DLD1 (cell line): Measurements from ENCODE around the gene BAMBI.
"Not testable (repeated sequence)": the region's sequence is repeated elsewhere in the genome, so short reads cannot be mapped to it uniquely, and the experiment has no call there.

Experiments used
- in situ Hi-C: cut with HindIII; loops from 2 replicates; pipeline ENCODE4 v1.10.0; 2017; ENCODE audit warnings: low sequenced_read_pairs

BAMBI gene, protein sequence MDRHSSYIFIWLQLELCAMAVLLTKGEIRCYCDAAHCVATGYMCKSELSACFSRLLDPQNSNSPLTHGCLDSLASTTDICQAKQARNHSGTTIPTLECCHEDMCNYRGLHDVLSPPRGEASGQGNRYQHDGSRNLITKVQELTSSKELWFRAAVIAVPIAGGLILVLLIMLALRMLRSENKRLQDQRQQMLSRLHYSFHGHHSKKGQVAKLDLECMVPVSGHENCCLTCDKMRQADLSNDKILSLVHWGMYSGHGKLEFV

DNA sequence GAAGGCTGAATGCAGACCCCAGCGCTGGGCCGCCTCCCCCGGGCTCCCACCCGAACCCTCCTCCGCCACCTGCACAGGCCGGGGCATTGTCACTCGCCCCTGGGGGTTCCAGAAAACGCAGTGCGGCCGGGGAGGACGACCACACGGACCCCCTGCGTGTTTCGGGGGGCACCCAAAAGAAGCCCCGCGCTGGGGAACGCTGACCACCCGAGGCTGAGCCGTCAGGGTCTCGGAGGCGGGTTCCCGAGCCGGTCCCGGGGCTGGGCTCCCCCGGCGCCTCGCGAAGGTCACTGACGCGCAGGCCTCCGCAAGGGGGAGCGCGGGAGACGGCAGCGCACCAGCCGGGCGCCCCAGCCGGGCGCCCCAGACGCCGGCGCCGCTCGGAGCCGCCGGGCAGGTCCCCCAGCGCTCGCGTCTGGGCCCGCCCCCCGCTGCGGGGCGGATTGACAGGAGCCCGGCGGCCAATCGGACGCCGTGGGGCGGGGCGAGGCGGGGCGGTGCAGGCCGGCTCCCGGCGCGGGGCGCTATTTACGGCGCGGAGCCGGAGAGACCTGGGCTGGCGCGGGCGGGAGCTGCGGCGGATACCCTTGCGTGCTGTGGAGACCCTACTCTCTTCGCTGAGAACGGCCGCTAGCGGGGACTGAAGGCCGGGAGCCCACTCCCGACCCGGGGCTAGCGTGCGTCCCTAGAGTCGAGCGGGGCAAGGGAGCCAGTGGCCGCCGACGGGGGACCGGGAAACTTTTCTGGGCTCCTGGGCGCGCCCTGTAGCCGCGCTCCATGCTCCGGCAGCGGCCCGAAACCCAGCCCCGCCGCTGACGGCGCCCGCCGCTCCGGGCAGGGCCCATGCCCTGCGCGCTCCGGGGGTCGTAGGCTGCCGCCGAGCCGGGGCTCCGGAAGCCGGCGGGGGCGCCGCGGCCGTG is at the start of gene BAMBI:
TSS of gene BAMBI (plus strand) at position 554 of the 920 bp plus-strand sequence. CDS start 377 bp downstream, outside the sequence.
- in situ Hi-C loops, result no loop called here

DNA sequence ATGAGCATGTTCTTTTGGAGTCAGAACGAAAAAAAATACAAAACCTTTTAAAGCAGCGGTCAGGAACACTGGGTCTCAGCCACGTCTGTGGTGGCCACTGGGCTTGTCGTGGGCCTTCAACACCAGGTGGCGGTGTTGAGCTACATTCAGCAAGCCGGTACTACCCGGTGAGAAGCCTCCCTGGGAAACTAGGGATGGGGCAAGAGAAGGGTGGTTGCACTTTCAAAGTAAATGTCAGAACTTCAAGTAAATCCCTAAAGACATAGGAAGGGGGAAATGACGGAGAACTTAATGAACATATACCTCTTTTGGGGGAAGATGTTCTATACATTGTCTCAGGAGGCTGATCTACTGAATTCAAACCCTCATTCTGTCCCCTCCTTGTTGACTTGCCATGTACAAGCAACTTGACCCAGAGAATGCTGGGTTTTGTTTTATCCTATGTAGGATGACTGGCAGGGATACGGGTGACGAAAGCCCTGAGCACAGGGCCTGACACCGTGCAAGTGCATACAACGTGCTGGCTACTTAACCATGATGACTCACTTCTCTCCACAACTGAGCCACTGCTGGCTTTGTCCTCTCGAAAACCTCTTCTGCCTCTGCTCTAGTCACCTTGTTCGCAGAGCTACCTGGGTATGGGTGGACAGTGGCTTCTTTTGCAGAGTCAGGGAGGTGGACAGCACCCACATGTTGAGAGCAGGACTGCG is 49.0 kb upstream of the BAMBI start:
- in situ Hi-C loops, result no loop called here

DNA sequence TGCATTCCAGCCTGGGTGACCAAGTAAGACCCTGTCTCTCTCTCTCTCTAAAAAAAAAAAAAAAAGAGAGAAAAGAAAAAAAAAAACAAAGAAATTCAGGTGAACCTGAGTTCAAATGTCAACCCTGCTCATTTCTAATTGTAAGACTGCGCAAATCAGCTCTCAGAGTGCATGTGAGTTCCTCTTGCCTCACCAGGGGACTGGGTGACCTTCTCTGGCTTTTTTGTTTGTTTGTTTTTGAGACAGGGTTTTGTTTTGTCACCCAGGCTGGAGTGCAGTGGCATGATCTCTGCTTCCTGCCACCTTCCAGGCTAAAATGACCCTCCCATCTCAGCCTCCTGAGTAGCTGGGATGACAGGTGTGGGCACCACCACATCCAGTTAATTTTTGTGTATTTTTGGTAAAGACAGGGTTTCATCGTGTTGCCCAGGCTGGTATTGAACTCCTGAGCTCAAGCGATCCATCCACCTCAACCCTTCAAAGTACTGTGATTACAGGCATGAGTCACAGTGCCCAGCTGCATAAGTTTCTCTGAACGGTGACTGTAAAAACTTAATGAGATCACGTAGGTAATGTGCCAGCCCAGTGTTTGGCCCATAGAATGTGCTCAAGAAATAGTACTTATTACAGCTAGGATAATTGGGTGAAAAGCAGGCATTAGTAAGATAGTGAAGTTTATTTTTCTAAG is 45.3 kb upstream of the BAMBI start:
- in situ Hi-C loops, result no loop called here

DNA sequence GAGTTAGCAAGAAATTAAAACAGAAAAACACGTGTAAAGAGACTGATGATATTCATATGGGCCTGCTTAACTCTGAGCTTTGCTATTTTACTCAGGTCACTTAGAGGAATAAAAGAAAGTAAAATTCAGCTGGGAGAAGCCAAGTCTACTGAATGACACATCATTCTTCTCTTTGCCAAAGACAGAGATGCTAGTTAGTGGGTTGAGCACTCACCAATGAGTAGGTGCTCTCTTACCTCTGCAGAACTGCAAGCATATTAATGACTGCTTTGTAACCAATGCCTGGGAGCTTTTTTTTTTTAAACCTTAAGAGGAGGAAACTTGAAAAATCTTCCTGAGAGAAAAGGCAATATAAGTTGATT is 44.8 kb upstream of the BAMBI start:
- in situ Hi-C loops, result no loop called here

DNA sequence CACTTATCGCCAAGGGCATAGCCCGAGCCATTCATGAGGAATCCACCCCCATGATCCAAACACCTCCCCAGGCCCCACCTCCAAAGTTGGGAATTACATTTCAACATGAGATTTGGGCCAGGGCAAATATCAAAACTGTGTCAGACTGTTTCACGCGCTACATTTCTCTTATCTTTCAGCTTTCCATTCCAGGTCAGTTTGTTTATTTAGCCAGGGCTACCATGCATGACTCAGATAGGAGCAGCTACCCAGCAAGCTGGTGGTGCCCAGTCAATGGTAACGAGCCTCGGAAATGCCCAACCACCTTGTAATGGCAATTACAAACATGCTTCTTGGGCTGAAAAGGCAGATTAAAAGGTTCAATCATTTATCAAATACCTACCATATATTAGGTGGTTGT is 43.6 kb upstream of the BAMBI start:
- in situ Hi-C loops, result no loop called here

DNA sequence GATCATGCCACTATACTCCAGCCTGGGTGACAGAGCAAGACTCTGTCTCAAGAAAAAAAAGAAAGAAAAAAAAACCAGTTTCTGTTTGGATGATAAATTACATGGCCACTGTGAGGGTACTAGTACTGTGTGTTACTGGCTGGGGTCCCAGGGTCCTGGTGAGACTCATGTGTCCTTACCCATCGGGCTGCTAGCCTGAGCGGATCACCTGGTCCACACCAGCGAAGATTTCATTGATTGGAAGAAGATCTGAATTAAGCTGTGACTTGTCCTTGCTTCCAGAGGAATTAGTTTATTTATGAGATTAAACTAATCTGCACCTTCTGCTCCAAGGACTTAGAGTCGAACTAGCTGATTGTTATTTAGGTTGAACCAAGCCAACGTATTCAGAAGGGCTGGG is 40.0 kb upstream of the BAMBI start:
- in situ Hi-C loops, result no loop called here

DNA sequence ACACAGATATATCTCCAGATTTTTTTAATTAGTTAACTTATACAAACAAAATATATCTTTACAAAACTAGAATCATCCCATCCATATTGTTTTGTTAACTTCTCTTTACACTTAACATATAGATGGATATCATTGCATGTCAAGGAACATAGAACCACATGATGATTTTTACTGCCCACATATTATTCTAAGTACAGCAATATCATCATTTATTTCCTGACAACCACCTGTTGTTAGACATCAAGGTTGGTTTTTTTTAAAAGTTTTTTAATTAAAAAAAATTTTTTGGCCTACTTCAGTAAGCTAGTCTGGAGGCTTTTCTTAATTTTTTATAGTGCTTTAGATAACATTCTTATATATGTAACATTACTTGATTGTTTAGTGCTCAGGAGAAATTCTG is 38.9 kb upstream of the BAMBI start:
- in situ Hi-C loops, result no loop called here

DNA sequence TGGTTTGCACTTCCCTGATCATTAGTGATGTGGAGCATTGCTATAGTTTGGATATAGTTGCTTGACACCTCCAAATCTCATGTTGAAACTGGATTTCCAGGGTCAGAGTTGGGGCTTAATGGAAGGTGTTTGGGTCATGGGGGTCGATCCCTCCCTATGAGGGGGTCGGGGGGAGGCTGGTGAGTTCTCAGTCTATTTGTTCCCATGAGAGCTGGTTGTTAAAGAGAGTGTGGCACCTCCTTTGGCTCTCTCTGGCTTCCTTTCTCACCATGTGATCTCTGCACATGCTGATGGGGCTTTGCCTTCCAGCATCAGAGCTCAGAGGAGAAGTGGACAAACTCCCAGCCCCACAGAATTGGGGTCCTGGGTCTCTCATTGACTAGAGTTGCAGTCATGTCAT is 36.8 kb upstream of the BAMBI start:
- in situ Hi-C loops, result loop anchor here (10.0 kb wide), 1 partner anchor 614 kb away; no protein-coding TSS in a partner anchor

DNA sequence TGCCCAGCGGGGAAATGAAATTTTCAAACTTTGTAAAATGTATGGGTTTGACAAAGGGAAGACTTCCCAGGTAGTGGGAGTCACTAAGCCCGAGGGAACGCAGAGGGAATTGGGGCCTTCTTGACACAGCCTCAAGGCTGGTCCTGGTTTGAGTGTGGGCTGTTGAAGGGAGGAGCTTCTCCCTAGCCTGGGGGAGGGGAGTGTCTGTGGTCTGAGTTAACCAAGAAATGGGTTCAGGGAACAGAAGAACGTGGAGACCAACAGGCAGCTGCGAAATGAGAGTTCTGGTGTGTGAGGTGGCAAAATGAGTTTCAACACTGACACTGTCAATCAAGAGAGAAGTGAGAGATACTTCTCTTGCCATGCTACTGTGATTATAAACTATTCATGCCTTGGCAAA is 32.7 kb upstream of the BAMBI start:
- in situ Hi-C loops, result loop anchor here (10.0 kb wide), 1 partner anchor 610 kb away; no protein-coding TSS in a partner anchor

DNA sequence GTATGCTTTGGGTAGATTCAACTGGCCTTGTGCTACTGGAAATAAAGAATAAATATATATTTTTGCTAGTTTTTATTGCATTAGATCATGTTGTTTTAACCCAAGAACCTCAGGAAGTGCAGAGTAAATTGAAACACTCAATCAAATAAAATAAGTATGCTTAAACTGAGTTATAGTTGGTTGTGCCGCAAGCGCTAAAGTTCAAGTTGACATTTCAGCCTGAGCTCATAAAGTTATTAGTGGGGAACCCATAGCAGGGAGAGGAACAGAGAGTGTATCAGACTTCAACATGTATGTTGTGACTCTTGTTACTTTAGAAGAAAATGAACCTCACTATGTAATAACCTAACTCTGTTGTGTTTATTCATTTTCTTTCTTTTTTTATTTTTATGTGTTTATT is 25.2 kb upstream of the BAMBI start:
- in situ Hi-C loops, result no loop called here

DNA sequence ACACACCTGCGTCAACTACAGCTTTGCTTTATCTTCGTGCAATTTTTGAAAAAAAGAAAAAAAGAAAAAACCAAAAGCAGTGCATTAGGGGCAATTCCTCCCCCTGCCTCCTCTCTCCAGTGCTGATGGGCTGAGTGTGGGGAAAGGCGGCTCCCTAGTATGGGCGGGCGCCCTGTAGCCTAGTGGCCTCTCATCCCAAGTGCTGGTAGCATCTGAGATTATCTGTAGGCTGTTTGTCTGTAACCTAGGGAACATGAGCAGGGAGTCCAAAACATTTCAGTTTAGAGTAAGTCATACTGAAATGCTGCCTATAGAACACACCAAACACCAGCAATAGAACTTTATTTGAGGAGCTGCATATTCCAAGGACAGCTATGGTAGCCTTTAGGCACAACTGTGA is 24.6 kb upstream of the BAMBI start:
- in situ Hi-C loops, result no loop called here

DNA sequence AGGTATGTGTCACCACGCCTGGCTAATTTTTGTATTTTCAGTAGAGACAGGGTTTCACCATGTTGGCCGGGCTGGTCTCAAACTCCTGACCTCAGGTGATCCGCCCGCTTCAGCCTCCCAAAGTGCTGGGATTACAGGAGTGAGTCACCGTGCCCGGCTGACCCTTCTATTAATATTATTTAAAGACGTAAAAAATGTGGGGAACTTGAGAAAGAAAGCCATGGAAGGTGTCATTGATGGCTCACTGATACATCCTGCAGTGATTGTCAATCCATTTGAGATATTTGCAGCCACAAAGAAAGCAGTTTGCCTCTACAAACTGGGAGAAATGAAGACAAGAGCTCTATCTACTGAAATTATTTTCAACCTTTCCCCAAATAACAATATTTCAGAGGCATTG is 18.5 kb upstream of the BAMBI start:
- in situ Hi-C loops, result not testable (repeated sequence)

DNA sequence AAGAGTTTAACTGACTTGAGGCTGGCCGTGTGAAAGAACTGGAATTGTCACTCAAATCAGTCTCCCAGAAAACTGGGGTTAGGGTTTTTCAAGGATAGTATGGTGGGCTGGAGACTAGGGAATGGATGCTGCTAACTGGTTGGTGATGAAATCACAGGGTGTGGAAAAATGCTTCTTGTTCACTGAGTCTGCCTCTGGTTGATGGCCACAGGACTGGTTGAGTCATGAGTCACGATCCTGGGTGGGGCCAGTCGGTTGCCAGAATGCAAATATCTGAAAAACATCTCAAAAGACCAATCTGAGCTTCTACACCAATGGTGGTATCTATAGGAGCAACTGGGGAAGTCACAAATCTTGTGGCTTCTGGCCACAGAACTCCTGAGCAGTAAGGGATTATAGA is 16.3 kb upstream of the BAMBI start:
- in situ Hi-C loops, result no loop called here

DNA sequence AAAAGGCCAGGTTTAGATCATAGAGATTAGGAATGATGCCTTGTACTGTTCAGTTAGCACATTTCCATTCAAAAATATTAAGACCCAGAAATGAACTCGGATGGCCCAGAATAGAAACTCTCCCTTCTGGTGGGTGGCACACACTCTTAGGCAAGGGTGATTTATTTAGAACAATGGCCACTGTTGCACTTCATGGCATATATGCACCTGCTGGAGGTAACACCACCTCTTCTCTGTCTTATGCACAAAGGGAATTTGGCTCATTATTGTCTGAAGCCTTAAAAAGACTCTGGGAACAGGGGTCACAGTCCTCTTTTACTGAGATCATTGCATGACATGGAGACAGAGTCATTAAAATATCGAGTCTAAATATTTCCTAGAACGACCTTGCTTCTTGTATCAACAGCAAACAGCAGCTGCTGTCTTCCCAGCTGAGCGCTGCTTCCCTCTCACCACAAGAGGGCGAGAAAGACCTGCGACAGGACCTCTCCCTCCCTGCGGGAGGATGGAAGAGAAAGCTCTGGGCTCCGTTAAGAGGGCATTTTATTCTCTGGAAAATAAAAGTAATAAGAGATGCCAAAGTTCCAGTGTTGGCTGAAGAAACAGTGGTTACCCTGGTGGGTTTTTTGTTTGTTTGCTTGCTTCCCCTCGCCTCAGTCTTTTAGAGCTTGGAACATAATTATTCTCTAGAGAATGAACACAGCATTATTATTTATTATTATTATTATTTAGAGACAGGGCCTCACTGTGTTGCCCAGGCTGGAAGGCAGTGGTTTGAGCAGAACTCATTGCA is 13.5 kb upstream of the BAMBI start:
- in situ Hi-C loops, result no loop called here

DNA sequence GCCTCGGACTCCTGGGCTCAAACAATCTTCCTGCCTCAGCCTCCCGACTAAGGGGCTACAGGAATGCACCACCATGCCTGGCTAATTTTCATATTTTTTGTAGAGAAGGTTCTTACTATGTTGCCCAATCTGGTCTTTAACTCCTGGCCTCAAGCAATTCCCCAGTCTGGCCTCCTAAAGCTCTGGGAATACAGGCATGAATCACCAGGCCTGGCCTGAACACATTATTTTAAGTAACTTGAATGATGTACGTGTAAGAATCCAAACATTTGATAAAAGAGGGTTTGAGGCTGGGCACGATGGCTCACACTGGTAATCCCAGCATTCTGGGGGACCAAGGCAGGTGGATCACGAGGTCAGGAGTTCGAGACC is 13.0 kb upstream of the BAMBI start:
- in situ Hi-C loops, result no loop called here

DNA sequence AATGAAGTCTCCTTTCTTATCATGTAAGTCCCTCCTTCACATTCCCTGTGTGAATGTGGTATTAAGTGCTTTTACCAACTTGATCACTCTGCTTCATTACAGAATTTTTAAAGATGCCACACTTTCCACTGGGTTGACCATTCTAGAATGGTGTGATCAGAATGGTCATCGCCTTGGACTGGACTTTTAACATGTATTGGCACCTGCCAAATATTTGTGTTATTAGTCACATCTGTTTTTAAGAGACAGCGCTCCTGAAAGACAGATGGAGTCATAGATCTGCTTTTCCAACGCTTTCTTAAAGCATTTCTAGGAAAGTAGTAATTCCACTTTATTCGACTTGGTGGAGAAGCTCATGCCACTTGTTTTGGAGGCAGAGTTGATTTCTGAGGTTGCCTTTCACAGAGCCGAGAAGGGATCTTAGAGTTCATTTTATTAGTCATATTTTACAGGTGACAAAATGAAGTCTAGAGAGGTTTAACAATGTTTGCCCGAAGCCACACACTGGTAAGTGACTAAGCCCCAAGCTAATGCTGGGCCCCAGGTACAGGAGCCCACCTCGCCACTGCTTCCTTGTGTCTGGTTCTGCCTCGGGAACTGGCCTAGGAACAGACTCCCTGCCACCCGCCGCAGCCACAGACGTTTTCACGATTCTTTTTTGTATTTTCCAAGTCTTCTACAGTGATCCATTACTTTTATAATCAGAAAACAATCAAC is 10.4 kb upstream of the BAMBI start:
- in situ Hi-C loops, result no loop called here

DNA sequence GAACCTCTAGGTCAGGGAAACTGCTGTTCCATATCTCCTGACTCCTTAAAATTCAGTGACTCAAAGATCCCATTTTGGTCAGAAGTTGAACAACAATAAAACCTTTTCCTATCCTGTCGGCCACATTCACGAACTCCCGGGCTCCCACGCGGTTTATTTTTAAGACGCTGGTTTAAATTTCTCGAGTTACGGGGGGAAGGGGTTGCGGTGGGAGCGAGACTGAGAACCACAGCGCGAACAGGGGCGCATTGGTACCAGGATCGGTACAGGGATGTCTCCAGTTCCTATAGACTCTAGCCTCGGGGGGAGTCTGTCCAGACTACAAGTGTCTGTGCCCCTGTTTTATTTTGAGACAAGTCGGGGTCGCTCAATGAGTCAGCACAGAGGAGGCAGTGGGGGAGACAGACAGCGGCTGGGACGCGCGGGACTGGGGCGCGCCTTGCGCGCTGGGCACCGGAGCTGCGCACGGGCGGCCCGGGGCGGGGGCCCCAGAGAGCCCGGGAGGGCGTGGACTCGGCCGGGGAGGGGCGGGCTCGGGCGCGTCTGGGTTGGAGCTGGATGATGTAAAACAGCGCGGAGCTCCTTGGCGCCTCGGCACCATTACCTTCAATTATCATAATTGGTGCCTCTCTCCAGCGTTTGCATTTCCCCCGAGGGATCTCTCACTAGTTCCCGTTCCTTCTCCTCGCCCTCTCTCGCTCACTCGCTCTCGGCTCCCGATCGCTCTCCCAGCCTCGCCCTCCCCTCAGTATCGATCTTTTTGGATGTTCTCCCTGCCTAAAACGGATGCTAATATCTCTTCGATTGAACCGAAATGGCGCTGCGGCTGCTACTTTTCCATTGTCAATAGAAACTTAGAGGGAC is 8.7 kb upstream of the BAMBI start:
- in situ Hi-C loops, result no loop called here

DNA sequence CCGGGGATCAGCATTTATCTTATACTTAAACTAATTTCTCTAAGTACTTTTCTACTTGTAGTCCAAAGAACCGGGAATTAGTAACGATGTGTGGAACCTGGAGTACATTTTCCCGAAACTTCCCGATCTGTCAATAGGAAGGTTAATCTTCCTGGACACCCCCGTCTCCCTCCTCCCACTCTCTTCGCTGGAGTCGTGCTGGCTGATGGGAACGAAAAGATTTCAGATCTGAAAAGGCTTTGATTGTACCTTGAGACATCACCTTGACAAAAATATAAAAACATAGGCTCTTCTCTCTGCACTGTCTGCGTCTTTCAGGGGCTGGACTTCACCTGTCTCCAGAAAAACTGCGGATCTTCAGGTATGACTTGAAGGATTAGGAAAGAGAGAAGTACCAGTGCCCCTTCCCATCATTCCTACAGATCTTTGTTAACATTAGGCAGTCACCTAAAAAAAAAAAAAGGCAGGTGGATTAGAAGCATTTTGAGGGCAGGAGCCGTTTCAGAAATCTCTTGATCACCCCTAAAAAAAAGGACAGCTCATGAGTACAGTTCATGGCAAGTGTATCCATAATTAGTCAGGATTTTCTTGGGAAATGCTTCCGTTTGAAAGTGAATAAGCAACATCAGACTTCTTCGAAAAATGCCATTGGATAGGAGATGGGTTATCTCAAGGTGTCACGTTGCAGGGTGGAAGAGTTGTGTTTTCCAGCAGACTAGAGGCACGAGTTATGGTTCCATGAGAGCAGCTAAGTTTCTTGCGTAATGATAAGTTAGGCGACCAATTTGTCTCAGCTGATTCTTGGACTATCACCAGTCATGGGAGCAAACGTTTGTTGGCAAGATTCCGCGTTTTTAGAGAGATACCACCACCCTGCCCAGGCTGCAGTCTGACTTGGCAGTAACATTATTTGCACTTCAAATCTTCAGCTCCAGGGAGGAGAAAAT is 7.8 kb upstream of the BAMBI start:
- in situ Hi-C loops, result no loop called here
